HG03521 (cell line): Measurements from ENCODE around the gene CARS1.

Source experiments
- ATAC-seq: cut with Tn5 transposase; IDR thresholded peaks from one replicate; pipeline ENCODE4 v1.9.1; 2021; ENCODE audit warnings: mild to moderate bottlenecking, moderate library complexity; ENCODE audit not compliant: unreplicated experiment

The CARS1 gene

DNA sequence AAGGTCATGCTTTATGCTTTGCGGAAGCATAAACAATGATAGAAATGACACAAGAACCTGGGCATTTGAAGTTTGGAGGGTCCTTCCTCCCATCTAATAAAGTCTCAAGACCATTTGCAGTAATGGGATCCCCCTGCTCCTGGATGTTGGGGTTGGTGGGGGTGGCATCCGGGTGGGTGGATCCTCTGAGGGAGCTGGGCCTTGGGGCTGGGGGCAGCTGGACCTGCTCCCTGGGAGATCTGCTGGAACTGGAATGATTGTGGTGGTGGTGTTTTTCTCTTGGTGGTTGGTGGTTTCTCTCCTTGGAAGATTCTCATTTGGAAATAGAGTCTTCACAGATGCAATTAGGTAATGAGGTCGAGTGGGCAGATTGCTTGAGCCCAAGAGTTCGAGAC lies 62.9 kb downstream of the CARS1 start:
- ATAC-seq: no peak

DNA sequence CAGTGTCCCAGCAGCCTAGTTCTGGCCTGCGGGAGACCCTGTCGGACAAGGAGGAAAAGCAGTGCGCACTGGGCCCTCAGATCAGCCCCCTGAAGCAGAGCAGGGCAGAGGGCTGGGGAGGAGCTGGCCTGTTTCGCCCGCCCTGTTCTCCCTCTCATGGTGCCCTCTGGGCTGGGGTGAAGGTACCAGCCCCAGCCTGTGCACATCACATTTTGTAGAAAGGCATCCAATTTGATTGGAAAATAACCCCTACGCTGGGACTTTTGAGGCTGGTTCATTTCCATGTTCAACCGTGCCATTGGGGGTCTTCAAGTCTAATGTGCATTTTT lies 64.3 kb downstream of the CARS1 start:
- no peak for ATAC-seq

DNA sequence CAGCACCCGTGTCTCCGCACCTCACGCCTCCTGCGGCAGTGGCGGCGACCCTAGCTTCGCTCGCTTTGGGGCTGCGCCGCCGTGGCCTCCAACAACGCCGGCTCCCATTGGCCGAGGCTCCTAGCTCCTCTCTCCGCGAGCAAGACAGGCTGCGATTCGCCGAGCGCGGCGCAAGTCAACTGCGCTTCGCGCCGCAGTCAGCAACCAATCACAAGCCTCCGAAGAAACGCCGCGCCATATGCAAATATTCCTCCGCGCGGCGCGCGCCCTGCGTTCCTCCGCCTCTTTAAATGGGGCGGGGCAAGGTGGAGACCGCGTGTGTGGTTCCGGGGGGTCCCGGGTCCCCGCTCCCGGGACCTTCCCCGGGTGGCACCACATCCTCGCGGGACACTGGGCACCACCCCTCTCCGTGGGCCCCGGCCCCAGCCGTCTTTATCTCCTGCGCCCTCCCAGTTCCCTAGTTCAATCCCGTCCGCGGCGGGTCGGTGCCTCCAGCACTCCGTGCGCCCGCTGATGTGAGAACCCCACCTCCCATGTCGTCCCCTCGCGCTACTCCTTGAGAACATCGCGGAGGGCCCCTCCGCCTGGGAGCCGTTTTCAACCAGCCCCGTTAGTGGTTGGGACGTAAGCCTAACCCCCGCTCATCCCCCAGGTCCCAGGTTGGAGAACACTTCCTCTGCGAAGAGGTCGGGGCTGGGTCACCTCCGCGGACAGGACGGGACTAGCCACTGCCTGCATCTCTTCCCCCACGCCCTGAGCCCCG lies 64.8 kb downstream of the CARS1 start, which contains the start of gene NAP1L4:
TSS of gene NAP1L4 (minus strand) at position 96 of the 763 bp plus-strand sequence. CDS start 13,109 bp downstream, outside the sequence.
- ATAC-seq: peak; percentile 80

DNA sequence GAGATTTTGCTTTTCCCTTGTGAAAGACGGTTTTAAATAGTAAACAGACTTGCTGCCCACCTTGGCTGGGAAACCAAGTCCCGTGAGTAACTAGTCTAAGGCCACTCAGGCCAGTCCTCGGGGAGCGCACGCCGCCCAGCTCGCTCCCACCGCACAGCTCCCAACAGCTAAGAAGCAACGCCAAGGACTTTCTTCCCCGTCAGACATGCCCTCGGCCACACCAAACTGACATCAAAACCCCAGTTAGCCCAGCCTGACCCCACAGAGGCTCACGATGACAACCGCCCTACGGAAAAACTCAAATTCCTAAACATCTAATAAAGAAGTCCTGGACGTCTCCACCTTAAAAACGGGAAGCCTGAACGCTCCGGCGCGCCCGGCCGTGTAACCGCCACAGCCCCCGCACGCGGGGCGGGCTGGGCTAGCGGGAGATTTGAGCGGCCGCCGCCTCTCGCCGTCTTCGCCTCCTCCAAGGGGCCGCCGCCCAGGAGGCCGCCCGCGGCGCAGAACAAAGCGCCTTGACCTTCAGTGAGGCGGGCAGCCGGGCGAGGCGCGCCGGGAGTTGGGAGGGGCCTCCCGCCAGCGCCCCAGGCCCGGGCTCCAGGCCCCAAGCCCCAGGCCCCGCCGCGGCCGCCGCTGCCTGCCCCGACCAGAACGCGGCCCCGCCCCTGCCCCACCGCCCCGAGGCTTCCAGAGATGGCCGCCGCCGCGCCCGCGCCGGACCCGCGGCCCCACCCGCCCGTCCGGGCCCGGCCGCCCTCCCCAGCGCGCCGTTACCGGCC lies 65.6 kb downstream of the CARS1 start:
- ATAC-seq: peak; percentile 42

DNA sequence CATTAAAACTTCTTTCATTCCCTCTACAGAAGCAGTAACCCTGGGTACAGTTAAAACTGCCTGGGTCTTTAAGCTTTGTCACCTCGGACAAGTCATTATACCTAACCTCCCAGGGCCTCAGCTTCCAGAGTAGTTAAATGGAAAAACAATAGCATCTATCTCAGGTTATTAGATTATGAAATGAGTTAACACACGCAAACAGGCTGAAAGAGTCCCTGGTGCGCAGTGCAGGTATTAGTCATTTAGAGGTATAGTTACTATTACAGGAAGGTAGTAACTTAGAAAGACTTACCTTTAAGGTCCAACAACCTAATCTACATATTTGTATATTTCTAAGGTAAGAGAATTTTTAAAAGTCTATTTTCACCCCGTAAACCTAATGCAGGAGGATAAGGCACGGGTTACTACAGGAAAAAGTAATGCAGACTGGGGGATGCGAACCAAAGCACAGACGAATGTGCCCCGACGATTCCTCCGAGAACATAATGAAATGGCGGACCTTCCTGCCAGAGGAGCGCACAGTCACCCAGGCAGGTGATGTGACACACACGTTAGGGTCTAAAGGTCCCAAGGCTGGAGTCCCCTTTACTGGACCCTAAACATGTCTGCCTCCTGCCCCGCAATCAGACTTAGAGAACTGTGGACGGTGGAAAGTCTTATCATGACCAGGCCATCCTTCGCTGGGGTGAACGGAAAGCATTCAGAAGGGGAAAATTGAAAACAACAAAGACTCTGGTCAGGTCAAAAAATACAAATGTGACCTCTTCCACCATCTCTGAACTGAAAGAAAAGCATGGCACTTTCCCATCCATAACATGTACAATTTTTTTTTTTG lies 66.4 kb downstream of the CARS1 start:
- no peak for ATAC-seq

DNA sequence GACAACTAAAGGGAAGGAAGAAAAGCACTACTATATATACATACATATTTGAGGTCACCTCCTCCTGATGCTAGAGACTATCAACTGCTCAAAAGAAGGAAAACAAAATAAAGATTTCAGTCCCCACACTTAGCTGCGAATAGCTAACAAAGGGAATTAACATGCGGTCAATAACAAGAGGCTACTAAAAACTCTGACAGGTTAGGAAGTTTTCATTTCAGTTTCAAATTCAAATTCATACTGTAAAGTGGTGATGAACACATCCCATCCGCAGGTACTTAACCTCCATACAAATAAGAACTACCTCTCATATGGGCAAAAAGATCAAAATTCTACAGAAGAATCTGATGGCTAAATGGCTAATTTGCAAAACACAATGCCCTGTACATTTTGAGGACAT lies 67.7 kb downstream of the CARS1 start:
- ATAC-seq: no peak

DNA sequence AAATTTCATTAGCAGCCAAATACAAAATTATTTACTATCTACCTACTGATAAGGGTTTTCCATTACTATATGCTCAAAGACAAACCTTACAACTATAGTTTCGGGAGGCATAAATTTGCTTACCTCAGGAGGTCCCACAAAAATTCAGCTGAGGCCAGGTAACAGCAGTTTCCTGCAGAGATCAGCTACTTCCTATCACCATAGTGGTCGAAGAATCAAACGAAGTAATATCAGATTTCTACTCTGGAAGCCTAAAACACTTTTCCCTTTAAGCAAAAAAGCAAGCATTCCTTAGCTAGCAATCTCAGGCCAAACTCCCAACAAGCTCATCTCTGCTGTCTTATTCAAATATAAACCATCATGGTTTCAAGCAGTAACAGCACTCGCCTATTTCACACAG lies 68.2 kb downstream of the CARS1 start:
- ATAC-seq: no peak

DNA sequence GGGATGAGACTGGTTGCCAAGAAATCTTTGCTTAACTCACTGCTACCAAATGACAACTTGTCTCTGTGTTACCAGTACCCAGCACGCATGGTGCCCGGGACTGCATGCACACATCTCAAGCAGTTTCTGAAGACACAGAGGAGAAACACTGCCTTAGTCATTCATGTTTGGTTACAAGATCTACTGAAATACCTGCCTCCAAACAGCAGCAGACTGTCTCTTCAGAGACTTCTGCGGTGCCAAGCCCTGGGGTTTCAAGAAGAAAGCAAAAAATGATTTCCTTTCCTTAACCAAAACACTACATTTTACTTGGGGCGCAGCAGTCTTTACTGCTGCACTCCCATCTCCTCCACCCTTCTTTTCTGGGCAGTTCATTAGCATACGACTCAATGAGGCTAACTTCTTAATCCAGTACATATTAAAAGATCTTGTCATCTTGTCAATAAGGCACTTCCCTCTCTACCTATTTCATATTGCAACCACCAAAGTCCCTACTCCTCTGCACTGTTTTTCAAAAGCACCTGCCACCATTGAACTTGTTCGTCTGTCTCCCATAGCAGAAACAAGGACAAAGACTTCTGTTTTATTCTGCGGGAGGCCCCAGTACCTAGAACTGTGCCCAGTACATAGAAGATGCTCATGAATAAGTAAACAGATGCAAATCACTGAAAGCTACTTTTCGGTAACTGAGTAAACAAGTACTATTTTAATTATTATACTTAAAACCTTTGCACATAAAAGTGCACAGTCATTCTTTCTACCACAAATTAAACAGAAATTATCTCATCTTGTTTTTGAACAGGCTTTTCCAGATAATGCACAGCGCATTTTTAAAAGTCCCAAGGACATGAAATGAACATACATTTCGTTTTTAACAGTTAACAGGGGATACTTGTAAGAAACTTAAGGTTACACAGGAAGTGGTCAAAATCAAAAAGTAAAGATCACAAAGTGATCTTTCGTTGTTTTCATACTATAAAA lies 69.1 kb downstream of the CARS1 start:
- no peak for ATAC-seq

DNA sequence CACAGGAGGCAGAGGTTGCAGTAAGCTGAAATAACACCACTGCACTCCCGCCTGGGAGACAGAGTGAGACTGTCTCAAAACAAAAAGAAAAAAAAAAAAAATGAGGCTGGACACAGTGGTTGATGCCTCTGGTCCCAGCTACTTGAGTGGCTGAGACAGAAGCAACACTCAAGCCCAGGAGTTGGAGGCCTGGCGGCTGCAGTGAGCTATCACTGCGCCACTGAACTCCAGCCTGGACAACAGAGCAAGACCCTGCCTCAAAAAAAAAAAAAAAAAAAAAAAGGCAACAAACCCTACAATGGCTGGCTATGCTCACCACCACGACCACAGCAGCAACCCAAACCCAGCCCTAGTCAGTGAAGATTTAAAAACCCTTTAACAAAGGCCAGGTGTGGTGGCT lies 73.3 kb downstream of the CARS1 start:
- ATAC-seq: no peak

DNA sequence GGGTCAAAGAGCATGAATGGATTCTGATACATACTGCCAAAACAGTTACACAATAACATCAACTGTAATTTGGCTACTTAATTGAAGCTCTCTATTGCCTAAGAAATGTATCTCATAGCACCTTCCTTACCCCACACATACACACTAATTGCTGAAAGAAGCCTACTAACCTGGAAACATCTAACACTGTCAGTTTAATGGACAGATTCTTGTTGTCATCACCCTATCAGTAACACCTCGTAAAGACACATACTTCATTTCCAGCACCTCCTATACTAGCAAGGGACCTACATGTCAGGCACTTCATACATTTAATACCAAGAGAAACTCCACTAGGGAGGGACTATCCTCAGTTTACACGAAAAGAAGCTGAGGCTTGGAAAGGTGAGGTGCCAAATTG lies 75.0 kb downstream of the CARS1 start:
- ATAC-seq: no peak

DNA sequence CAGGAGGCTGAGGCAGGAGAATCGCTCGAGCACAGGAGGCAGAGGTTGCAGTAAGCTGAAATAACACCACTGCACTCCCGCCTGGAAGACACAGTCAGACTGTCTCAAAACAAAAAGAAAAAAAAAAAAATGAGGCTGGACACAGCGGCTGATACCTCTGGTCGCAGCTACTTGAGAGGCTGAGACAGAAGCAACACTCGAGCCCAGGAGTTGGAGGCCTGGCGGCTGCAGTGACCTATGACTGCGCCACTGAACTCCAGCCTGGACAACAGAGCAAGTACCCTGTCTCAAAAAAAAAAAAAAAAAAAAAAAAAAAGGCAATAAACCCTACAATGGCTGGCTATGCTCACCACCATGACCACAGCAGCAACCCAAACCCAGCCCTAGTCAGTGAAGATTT lies 76.1 kb downstream of the CARS1 start:
- no peak for ATAC-seq

DNA sequence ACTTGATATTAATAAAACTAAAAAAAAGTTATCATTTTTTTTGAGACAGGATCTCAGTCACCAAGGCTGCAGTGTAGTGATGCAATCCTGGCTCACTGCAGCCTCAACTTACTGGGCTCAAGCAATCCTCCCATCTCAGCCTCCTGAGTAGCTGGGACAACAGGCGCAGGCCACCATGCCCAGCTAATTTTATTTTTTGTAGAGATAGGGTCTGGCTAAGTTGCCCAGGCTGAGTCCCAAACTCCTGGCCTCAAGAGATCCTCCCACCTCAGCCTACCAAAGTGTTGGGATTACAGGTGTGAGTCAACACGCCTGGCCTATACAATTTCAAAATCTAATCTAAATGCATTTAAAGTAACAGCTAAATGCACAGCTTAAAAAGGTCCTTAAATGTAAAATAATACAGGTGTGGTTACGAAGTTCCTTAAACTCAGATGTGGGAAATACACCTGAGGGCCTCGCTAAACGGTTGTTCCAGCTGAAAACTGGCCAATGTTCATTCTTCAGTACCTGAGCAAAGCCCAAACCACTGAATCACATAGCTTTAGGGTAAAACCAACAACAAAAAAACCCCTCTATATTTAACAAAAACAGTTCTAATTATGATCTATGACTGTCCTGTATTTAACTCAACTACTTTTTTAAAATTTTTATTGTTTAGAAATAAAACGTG lies 76.9 kb downstream of the CARS1 start:
- no peak for ATAC-seq

DNA sequence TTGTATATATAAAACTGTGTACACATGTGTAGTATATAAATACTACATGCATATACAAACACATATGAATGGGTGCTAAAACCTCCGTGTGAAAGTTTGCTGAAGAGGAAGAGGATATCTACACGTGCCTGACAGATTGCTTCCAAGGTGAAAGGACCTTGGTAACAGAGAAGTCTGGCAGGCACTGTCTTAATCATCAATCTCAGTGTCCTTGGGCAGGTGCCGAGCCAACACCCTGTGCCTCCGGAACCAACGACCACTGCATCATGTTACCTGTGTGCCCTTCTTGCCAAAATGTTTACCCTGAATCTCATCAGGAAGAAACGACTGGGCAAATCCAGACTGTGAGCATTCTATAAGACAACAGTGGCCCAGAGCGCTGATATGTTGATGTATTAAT lies 80.1 kb downstream of the CARS1 start:
- ATAC-seq: no peak

DNA sequence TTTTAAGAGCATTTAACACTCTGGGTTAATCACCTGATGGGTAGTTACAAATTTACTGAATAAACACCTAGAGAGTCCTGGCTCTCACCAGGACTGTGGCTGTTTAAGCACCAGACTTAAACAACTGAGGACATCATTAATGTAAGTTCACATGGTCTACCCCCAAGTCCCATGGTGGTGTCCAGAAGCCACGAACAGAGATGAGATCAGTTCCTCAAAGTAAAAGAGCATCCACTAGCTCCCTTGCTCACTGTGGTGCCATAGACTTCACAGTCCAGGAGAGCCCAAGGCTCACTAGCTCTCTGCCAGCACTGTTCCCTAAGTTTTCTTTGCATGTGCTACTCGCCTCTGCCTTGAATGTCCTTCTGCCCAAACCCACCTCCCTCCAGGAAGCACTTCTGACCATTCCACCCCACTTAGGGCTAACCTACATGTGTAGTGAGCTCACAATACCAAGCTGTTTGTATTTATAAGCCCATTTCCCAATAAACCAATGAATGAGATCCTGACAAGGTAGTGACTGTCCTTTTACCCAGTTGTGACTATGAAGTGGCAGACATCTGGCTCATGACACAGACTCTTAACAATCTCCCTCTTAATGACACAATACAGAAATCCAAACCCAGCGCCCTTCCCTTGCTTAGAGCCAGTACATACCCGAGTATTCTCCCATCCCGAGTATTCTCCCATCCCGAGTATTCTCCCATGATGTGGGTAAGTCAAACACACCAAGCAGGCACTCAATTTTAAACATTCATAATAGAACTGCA lies 80.7 kb downstream of the CARS1 start:
- no peak for ATAC-seq

DNA sequence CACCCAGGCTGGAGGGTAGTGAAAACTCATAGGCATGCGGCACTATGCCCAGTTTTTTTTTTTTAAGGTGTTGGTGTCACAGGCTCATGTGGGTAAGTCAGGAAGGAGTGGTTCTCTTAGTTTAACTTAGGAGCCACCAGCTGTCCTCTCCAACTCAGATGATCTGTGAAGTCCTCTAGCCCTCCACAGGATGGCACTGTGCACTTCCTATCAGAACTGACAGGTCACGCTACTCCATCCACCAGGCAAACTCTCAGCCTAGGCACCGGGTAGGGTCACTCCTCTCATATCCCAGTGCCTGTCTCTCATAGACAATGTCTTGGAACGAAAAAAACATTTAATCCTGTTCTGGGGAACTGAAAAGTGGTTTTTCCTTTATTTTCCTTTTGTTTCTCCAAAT lies 81.6 kb downstream of the CARS1 start:
- no peak for ATAC-seq

DNA sequence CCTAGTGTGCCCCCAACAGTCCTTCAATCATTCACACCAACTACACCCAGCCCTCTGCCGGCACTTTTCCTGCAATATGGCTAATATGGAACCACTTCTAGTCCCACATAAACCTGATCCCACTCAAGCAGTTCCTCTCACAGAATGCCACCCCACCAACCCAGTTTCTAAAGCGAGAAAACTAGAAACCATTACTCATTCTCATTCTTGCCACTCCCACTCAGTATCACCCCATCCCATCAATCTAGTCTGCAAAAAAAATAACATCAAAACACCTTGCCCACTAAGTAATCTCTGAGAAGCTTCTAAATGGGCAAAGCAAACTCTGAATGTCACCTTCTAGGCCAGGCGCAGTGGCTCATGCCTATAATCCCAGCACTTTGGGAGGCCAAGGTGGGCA lies 83.0 kb downstream of the CARS1 start:
- no peak for ATAC-seq

DNA sequence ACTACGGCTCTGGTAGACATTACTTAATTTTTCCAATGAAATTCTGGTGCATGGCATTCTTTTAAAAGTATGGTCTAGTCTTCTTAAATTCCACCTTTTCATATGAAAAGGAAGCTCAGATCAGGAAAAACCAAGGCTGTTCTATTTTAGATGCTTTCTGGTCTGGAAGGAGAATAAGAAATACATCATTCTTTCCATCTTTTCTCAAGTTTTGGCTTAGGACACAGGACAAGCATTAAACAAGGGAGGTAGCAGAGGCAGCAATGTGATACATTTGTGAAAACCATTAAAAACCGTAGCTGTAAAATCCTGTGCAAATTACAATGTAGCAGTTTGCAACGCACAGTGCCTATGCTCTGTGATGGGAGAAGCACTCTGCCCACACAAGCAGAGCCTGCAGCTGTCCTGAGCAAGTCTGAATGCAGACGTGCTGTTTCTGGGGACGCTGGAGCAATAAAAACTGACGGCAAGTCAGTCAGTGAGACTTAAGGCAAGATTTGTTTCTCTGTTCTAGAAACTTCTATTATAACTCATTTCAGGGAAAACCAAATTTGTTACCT lies 88.8 kb downstream of the CARS1 start:
- ATAC-seq: no peak

DNA sequence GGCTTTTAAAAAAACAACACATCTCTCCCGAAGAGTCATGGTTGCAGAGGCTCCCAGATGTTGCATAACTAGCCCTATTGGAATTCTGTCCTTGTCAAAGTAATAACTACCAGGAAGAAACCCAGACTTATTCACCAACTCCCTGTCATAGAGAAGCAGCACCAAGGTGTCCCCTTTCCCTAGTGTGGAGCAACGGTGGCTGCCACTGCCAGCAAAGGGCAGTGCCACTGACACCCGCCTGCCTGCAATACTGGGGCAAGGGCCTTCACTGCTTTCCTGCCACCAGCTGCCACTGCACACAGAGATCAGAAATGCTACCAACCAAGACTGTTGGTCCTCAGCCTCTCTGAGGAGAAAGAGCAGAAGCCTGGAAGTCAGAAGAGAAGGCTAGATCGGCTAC lies 92.4 kb downstream of the CARS1 start:
- ATAC-seq: no peak

DNA sequence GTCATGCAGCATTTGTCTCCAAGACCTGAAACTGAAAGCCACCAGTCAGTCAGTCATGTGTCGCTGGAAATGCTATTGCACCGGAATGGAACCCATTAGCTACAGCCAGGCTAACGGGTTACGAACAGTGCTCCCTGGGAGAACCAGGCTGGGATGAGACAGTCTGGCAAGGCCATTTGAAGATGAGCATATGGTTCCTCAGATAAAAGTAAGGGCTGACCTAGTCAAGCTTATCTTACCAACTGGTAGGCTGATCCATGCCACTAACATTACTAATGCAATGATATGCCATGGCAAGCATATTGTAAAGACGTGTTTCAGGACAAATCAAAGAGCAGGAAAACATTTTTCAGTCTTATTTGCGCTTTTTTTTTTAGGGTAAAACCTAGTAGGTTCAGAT lies 93.5 kb downstream of the CARS1 start:
- ATAC-seq: no peak
